Tibial nerve (tissue), 4 donors: Measurements from ENCODE around the gene SPOCK1.

Experiments used
- EP300 ChIP-seq, 2 donors: sonication (generic); formaldehyde crosslinking; IDR thresholded peaks; one replicate each; pipeline ENCODE4 v1.6.1; 2017; ENCODE audit warnings: antibody characterized with exemption in 2 of 2, mild to moderate bottlenecking in 1 of 2
- POLR2A ChIP-seq, 2 donors: fragments of 450-650 bp; IDR thresholded peaks; one replicate each; pipeline ENCODE4 v1.6.1; 2017; ENCODE audit warnings: antibody characterized with exemption in 2 of 2, mild to moderate bottlenecking in 2 of 2, moderate library complexity in 2 of 2
- TF ChIP-seq, protein P1 (sequence below), 5 experiments: fragments of 200-600 bp in 3 of 5; fragments of 450-650 bp in 2 of 5; sonication (generic) in 3 of 5; IDR thresholded peaks; one replicate each; pipeline ENCODE4 v1.5.1; 2016 to 2019; ENCODE audit warnings: antibody characterized with exemption in 5 of 5, mild to moderate bottlenecking in 3 of 5, moderate library complexity in 2 of 5

GRCh38 chr5:137496919-137497318 lies 2.2 kb downstream of the SPOCK1 start:
- TF ChIP-seq POLR2A (IDR thresholded peaks at IDR 0.05) (no peak), EP300 (IDR thresholded peaks at IDR 0.05) (no peak)
- TF ChIP-seq, protein P1, sequence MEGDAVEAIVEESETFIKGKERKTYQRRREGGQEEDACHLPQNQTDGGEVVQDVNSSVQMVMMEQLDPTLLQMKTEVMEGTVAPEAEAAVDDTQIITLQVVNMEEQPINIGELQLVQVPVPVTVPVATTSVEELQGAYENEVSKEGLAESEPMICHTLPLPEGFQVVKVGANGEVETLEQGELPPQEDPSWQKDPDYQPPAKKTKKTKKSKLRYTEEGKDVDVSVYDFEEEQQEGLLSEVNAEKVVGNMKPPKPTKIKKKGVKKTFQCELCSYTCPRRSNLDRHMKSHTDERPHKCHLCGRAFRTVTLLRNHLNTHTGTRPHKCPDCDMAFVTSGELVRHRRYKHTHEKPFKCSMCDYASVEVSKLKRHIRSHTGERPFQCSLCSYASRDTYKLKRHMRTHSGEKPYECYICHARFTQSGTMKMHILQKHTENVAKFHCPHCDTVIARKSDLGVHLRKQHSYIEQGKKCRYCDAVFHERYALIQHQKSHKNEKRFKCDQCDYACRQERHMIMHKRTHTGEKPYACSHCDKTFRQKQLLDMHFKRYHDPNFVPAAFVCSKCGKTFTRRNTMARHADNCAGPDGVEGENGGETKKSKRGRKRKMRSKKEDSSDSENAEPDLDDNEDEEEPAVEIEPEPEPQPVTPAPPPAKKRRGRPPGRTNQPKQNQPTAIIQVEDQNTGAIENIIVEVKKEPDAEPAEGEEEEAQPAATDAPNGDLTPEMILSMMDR (IDR thresholded peaks at IDR 0.05): no peak
